CD4-positive, alpha-beta memory T cell (primary cell): Measurements from ENCODE around the gene IRAK3. TPM values are rescaled to one million over a fixed set of nuclear protein-coding genes. Genes with fewer than 3 reads are reported as not detected.

Source experiments
- CTCF ChIA-PET: fragments of 350-600 bp; sonication (Branson Sonifier 250); formaldehyde crosslinking; loops from one replicate; lab custom pipeline; 2021; ENCODE audit warnings: inconsistent platforms; ENCODE audit not compliant: partially characterized antibody; lab: Charles Lee
- POLR2A ChIA-PET: fragments of 350-600 bp; sonication (Branson Sonifier 250); formaldehyde crosslinking; loops from one replicate; lab custom pipeline; 2021; ENCODE audit not compliant: partially characterized antibody; lab: Charles Lee
- DNase-seq, 5 donors: peaks; one replicate each; pipeline versions ENCODE4 v3.0.0 to v3.0.0-alpha.2; 2020 to 2022; ENCODE audit warnings: mixed read lengths in 1 of 5
- H3K27ac ChIP-seq: one replicate; pipeline ENCODE4 v1.7.0; 2013; ENCODE audit warnings: low read depth, low read length
- H3K27me3 ChIP-seq: 2 replicates; pipeline ENCODE4 v1.7.0; 2013; ENCODE audit warnings: mild to moderate bottlenecking, low read length, moderate library complexity; ENCODE audit not compliant: insufficient read depth
- H3K36me3 ChIP-seq: 2 replicates; pipeline ENCODE4 v1.7.0; 2013; ENCODE audit warnings: mild to moderate bottlenecking, low read length, moderate library complexity; ENCODE audit not compliant: insufficient read depth
- H3K4me1 ChIP-seq: 2 replicates; pipeline ENCODE4 v1.7.0; 2013; ENCODE audit warnings: mild to moderate bottlenecking, low read length, moderate library complexity; ENCODE audit not compliant: insufficient read depth
- H3K4me3 ChIP-seq, 2 donors: one replicate each; pipeline ENCODE4 v1.7.0; 2013; ENCODE audit warnings: low read length in 2 of 2, mild to moderate bottlenecking in 1 of 2
- H3K9me3 ChIP-seq, 2 donors: one replicate each; pipeline ENCODE4 v1.7.0; 2013; ENCODE audit warnings: low read length in 2 of 2, control low read depth in 1 of 2; ENCODE audit not compliant: control insufficient read depth in 1 of 2
- H3K27ac Mint-ChIP-seq, 7 donors: one replicate each; pipeline ENCODE4 v1.8.0; 2020 to 2021; ENCODE audit warnings: mixed read lengths in 7 of 7, mild to moderate bottlenecking in 6 of 7, inconsistent platforms in 3 of 7, moderate library complexity in 3 of 7
- H3K27me3 Mint-ChIP-seq, 2 donors: one replicate each; pipeline ENCODE4 v1.8.0; 2020 to 2021; ENCODE audit warnings: mixed read lengths in 2 of 2
- H3K36me3 Mint-ChIP-seq, 2 donors: one replicate each; pipeline ENCODE4 v1.8.0; 2020 to 2021; ENCODE audit warnings: mixed read lengths in 2 of 2, inconsistent platforms in 1 of 2, mild to moderate bottlenecking in 1 of 2
- H3K4me1 Mint-ChIP-seq, 4 donors: one replicate each; pipeline ENCODE4 v1.8.0; 2020 to 2021; ENCODE audit warnings: mixed read lengths in 4 of 4, mild to moderate bottlenecking in 1 of 4
- H3K4me3 Mint-ChIP-seq, 8 donors: one replicate each; pipeline ENCODE4 v1.8.0; 2020 to 2021; ENCODE audit warnings: mixed read lengths in 8 of 8, mild to moderate bottlenecking in 7 of 8, moderate library complexity in 6 of 8, inconsistent platforms in 3 of 8
- H3K9me3 Mint-ChIP-seq, 8 donors: one replicate each; pipeline ENCODE4 v1.8.0; 2020 to 2021; ENCODE audit warnings: mixed read lengths in 8 of 8, mild to moderate bottlenecking in 5 of 8, inconsistent platforms in 3 of 8, moderate library complexity in 1 of 8
- intact Hi-C: fragments of 100-400 bp; cut with micrococcal nuclease; formaldehyde crosslinking; loops from one replicate; pipeline ENCODE4 v1.15.1; 2023
- polyA plus RNA-seq, 2 donors: library from polyadenylated mRNA; unstranded; fragments of 300-500 nt; fragmentation: Illumina TruSeq; gene quantifications; one replicate each; pipeline ENCODE4 v1.2.3, GENCODE V29; 2021
- total RNA-seq, 2 experiments: library from RNA; stranded (reverse); gene quantifications; one replicate each; pipeline ENCODE4 v1.2.3, GENCODE V29; 2021

IRAK3 gene
- total and polyA plus RNA-seq, 4 experiments from 2014 or later = 0.14 to 0.47 (median 0.44) TPM; not detected in 1

DNA sequence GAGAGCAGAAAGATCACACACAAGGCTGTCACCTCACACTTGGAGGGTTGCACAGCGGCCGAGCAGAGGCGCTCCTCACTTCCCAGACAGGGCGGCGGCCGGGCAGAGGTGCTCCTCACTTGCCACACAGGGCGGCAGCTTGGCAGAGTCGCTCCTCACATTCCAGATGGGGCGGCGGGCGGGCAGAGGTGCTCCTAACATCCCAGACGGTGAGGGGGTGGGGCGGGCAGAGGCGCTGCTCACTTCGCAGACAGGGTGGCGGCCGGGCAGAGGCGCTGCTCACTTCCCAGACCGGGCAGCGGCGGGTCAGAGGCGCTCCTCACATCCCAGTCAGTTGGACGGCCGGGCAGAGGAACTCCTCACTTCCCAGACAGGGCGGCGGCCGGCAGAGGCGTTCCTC, 28.3 kb upstream of the IRAK3 start:
- DNase-seq = no peak
- H3K27me3 Mint-ChIP-seq = no peaks in the 10 kb centered on the region
- ChIA-PET POLR2A (interaction anchor here (3.0 kb wide), 1 partner anchor 9 kb away, joined by 25 read pairs; the partner anchor contains the start of gene TMBIM4), CTCF (interaction anchor here (0.7 kb wide), 1 partner anchor 8 kb away, joined by 4 read pairs; no protein-coding TSS in a partner anchor)
- H3K27ac Mint-ChIP-seq = no peak overlapping the region
- H3K4me1 Mint-ChIP-seq = peaks cover 42 to 90% (median 67%) of the 10 kb centered on the region in 4 donors
- Histone ChIP-seq H3K27me3 (no peaks in the 10 kb centered on the region), H3K27ac (no peak overlapping the region), H3K36me3 (no peaks in the 10 kb centered on the region), H3K9me3 (no peaks in the 10 kb centered on the region), H3K4me3 (no peak overlapping the region), H3K4me1 (peaks cover 42% of the 10 kb centered on the region)
- H3K36me3 Mint-ChIP-seq = peaks cover 50 to 53% of the 10 kb centered on the region in 2 donors
- no peak overlapping the region for H3K4me3 Mint-ChIP-seq
- H3K9me3 Mint-ChIP-seq = peaks cover 0 to 2% (median 0%) of the 10 kb centered on the region in 8 donors
- intact Hi-C loops = no loop called here

DNA sequence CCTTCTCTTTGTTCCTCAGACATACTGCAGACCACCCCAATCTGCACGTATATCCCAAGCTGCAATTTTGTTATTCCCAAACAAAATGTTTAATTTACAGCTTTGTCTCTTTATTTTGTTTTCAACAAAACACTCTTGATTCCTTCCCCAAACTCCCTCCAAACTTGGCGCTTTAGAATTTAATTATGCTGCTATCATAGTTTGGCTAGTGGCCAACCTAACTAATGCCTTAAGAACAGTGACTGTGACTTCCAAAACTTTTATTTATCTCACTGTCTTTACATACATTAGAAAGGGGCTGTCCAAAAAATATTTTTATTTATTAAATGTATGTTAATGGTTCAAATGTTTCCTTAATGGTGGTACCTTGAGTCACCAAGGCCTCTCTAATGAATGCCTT, 26.3 kb upstream of the IRAK3 start:
- H3K27ac ChIP-seq = no peak overlapping the region
- peaks cover 42 to 92% (median 63%) of the 10 kb centered on the region in 4 donors for H3K4me1 Mint-ChIP-seq
- H3K27me3 ChIP-seq = no peaks in the 10 kb centered on the region
- intact Hi-C loops = no loop called here
- peaks cover 58 to 62% of the 10 kb centered on the region in 2 donors for H3K36me3 Mint-ChIP-seq
- no peaks in the 10 kb centered on the region for H3K9me3 ChIP-seq
- no peak overlapping the region for H3K4me3 ChIP-seq
- H3K9me3 Mint-ChIP-seq = peaks cover 0 to 2% (median 0%) of the 10 kb centered on the region in 8 donors
- no peak for DNase-seq
- CTCF ChIA-PET = no interaction called here
- H3K4me3 Mint-ChIP-seq = no peak overlapping the region
- peaks cover 52% of the 10 kb centered on the region for H3K4me1 ChIP-seq
- POLR2A ChIA-PET = no interaction called here
- no peaks in the 10 kb centered on the region for H3K36me3 ChIP-seq
- H3K27me3 Mint-ChIP-seq = no peaks in the 10 kb centered on the region
- H3K27ac Mint-ChIP-seq = no peak overlapping the region

- H3K4me1 ChIP-seq = peaks cover 58% of the 10 kb centered on the region
- intact Hi-C loops = no loop called here
- H3K27me3 ChIP-seq = no peaks in the 10 kb centered on the region
- Mint-ChIP-seq H3K27ac (peak overlapping the region in 4 of 7 donors; percentile 48 to 76 (median 61)), H3K4me1 (peaks cover 46 to 93% (median 67%) of the 10 kb centered on the region in 4 donors), H3K9me3 (peaks cover 0 to 2% (median 0%) of the 10 kb centered on the region in 8 donors), H3K4me3 (peak overlapping the region in 3 of 8 donors; percentile 3 to 51 (median 11)), H3K36me3 (peaks cover 58 to 63% of the 10 kb centered on the region in 2 donors), H3K27me3 (no peaks in the 10 kb centered on the region)
- ChIA-PET POLR2A (no interaction called here), CTCF (no interaction called here)
- no peak overlapping the region for H3K27ac ChIP-seq
- no peaks in the 10 kb centered on the region for H3K36me3 ChIP-seq
- no peak for DNase-seq
- H3K9me3 ChIP-seq = no peaks in the 10 kb centered on the region
- H3K4me3 ChIP-seq = no peak overlapping the region
Observed at GRCh38 chr12:66163289-66163688, 25.7 kb upstream of the IRAK3 start.

DNA sequence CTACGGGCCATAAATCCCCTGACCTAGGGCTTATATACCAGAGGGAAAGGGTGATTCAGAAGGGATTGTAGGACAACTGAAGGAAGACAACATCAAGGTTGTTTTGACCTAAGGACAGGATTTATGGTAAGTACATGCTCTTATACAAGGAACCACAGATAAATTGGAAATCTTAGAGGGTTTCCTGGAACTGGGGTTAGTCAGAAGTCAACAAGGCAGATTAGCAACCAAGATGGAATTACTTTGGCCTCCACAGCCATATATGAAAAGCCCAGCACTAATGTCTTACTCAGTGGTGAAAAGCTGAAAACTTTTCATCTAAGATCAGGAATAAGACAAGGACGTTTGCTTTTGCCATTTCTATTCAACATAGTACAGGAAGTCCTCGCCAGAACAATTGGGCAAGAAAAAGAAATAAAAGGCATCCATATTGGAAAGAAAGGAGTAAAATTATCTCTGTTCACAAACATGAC, 24.6 kb upstream of the IRAK3 start:
- Mint-ChIP-seq H3K27me3 (peaks cover 0 to 1% of the 10 kb centered on the region in 2 donors), H3K4me3 (peak overlapping the region in 4 of 8 donors; percentile 6 to 54 (median 7)), H3K36me3 (peaks cover 55 to 60% of the 10 kb centered on the region in 2 donors), H3K9me3 (peaks cover 0 to 6% (median 0%) of the 10 kb centered on the region in 8 donors), H3K4me1 (peaks cover 52 to 91% (median 70%) of the 10 kb centered on the region in 4 donors), H3K27ac (peak overlapping the region in 5 of 7 donors; percentile 5 to 55 (median 6))
- no peak for DNase-seq
- no peaks in the 10 kb centered on the region for H3K9me3 ChIP-seq
- peaks cover 58% of the 10 kb centered on the region for H3K4me1 ChIP-seq
- no peaks in the 10 kb centered on the region for H3K36me3 ChIP-seq
- no peak overlapping the region for H3K27ac ChIP-seq
- no peaks in the 10 kb centered on the region for H3K27me3 ChIP-seq
- ChIA-PET POLR2A (no interaction called here), CTCF (no interaction called here)
- H3K4me3 ChIP-seq = no peak overlapping the region
- intact Hi-C loops = no loop called here

DNA sequence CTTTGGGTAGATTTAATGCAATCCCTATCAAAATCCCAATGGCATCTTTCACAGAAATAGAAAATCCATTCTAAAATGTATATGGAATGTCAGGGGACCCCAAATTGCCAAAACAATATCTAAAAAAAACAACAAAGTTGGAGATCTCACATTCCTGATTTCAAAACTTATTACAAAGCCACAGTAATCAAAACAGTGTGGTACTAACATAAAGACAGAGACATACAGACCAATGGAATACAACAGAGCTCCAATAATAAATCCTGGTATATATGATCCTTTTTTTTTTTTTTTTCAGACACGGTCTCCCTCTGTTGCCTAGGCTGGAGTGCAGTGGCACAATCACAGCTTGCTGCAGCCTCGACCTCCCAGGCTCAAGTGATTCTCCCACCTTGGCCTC, 23.9 kb upstream of the IRAK3 start:
- Mint-ChIP-seq H3K4me1 (peaks cover 45 to 87% (median 68%) of the 10 kb centered on the region in 4 donors), H3K36me3 (peaks cover 53% of the 10 kb centered on the region in 2 donors), H3K27me3 (peaks cover 0 to 1% of the 10 kb centered on the region in 2 donors), H3K9me3 (peaks cover 0 to 6% (median 0%) of the 10 kb centered on the region in 8 donors), H3K27ac (peak overlapping the region in 2 of 7 donors; percentile 55 to 66), H3K4me3 (peak overlapping the region in 4 of 8 donors; percentile 20 to 36 (median 26))
- no peak for DNase-seq
- Histone ChIP-seq H3K27ac (no peak overlapping the region), H3K27me3 (no peaks in the 10 kb centered on the region), H3K4me3 (no peak overlapping the region), H3K9me3 (no peaks in the 10 kb centered on the region), H3K36me3 (no peaks in the 10 kb centered on the region), H3K4me1 (peaks cover 58% of the 10 kb centered on the region)
- CTCF ChIA-PET = no interaction called here
- POLR2A ChIA-PET = no interaction called here
- intact Hi-C loops = loop anchor here (5.0 kb wide), 1 partner anchor 122 kb away; no protein-coding TSS in a partner anchor

DNA sequence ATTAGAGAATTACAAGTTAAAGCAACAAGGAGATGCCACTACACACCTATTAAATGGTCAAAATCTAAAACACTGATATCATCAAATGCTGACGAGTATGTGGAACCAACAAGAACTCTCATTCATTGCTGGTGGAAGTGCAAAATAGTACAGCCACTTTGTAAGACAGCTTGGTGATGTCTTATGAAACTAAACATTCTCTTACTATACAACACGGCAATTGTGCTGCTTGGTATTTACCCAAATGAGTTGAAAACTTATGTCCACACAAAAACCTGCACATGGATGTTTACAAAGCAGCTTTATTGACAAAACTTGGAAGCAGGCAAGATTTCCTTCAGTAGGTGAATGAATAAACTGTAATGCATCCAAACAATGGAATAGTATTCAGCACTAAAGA, 22.5 kb upstream of the IRAK3 start:
- CTCF ChIA-PET = no interaction called here
- peaks cover 0 to 1% of the 10 kb centered on the region in 2 donors for H3K27me3 Mint-ChIP-seq
- Histone ChIP-seq H3K36me3 (no peaks in the 10 kb centered on the region), H3K4me3 (no peak overlapping the region), H3K4me1 (peaks cover 66% of the 10 kb centered on the region), H3K9me3 (no peaks in the 10 kb centered on the region), H3K27ac (no peak overlapping the region), H3K27me3 (no peaks in the 10 kb centered on the region)
- POLR2A ChIA-PET = interaction anchor here (1.2 kb wide), 1 partner anchor 35 kb away, joined by 6 read pairs; no protein-coding TSS in a partner anchor
- intact Hi-C loops = loop anchor here (5.0 kb wide), 1 partner anchor 121 kb away; no protein-coding TSS in a partner anchor
- H3K36me3 Mint-ChIP-seq = peaks cover 48 to 51% of the 10 kb centered on the region in 2 donors
- peaks cover 0 to 6% (median 0%) of the 10 kb centered on the region in 8 donors for H3K9me3 Mint-ChIP-seq
- peak overlapping the region in 2 of 7 donors; percentile 88 to 98 for H3K27ac Mint-ChIP-seq
- DNase-seq = no peak
- H3K4me3 Mint-ChIP-seq = peak overlapping the region in 4 of 8 donors; percentile 57 to 96 (median 66)
- H3K4me1 Mint-ChIP-seq = peaks cover 51 to 90% (median 71%) of the 10 kb centered on the region in 4 donors

DNA sequence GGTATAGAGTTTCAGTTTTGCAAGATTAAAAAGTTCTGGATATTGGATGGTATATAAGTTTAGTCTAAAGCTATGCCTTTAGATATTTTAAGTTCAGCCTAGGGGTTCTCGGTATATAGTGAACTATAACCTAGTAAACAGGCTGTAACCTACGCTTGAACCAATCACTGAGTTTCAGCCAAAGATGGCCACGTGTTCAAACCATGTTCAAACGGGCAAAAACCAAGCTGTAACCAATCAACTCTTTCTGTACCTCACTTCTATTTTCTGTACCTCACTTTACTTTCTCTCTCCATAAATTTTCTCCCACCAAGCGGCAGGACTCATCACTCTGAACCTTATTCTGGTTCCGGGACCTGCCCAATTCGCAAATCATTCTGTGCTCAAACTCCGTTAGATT, 20.6 kb upstream of the IRAK3 start:
- Histone ChIP-seq H3K4me3 (peak overlapping the region; percentile 85 to 92), H3K27ac (peak overlapping the region; percentile 98), H3K9me3 (no peaks in the 10 kb centered on the region), H3K4me1 (peaks cover 54% of the 10 kb centered on the region), H3K36me3 (no peaks in the 10 kb centered on the region), H3K27me3 (no peaks in the 10 kb centered on the region)
- intact Hi-C loops = loop anchor here (2.0 to 5.0 kb wide), 2 partner anchors 22 to 119 kb away; no protein-coding TSS in a partner anchor
- peaks cover 2 to 3% of the 10 kb centered on the region in 2 donors for H3K27me3 Mint-ChIP-seq
- H3K36me3 Mint-ChIP-seq = peaks cover 41 to 42% of the 10 kb centered on the region in 2 donors
- ChIA-PET POLR2A (interaction anchor here (1.1 to 3.3 kb wide), 14 partner anchors 8 to 1946 kb away, joined by 3 to 115 read pairs (median 6); partner anchors contain the start of genes CAND1, HELB, KICS2 and LEMD3), CTCF (interaction anchor here (1.0 to 2.1 kb wide), 10 partner anchors 7 to 999 kb away, joined by 3 to 15 read pairs (median 4); partner anchors contain the start of genes HELB, LEMD3 and LLPH)
- peak overlapping the region; percentile 91 to 98 (median 96) for H3K4me3 Mint-ChIP-seq
- H3K9me3 Mint-ChIP-seq = peaks cover 0 to 6% (median 0%) of the 10 kb centered on the region in 8 donors
- no peak for DNase-seq
- H3K4me1 Mint-ChIP-seq = peaks cover 42 to 72% (median 58%) of the 10 kb centered on the region in 4 donors
- peak overlapping the region; percentile 74 to 99 (median 96) for H3K27ac Mint-ChIP-seq
